IPS-20b (cell line): ENCODE results near the gene ATP11C.

Experiments
- H3K27ac ChIP-seq: one replicate; pipeline ENCODE4 v1.5.1; 2013; ENCODE audit warnings: low read length
- H3K27me3 ChIP-seq: 2 replicates; pipeline ENCODE4 v1.6.1; 2013; ENCODE audit warnings: mild to moderate bottlenecking, low read length, inconsistent platforms; ENCODE audit not compliant: insufficient read depth
- H3K36me3 ChIP-seq: 2 replicates; pipeline ENCODE4 v1.6.1; 2013; ENCODE audit warnings: low read depth, mild to moderate bottlenecking, inconsistent platforms, low read length, moderate library complexity; ENCODE audit not compliant: insufficient read depth
- H3K4me1 ChIP-seq: 2 replicates; pipeline ENCODE4 v1.6.1; 2013; ENCODE audit warnings: mild to moderate bottlenecking, control low read depth, inconsistent platforms, low read length, moderate library complexity; ENCODE audit not compliant: insufficient read depth
- H3K4me3 ChIP-seq: 2 replicates; pipeline ENCODE4 v1.5.1; 2013; ENCODE audit warnings: mild to moderate bottlenecking, low read length, inconsistent platforms
- H3K9ac ChIP-seq: 2 replicates; pipeline ENCODE4 v1.6.1; 2013; ENCODE audit warnings: low read depth, mild to moderate bottlenecking, inconsistent platforms, low read length, moderate library complexity
- H3K9me3 ChIP-seq: 2 replicates; pipeline ENCODE4 v1.6.1; 2013; ENCODE audit warnings: mild to moderate bottlenecking, low read depth, low read length, inconsistent platforms; ENCODE audit not compliant: insufficient read depth

ATP11C gene

GRCh38 chrX:139758250-139758649 is 174.6 kb downstream of the ATP11C start:
- peaks cover 8% of the 10 kb centered on the region; the same call in 1 of the 2 replicates for H3K36me3 ChIP-seq
- no peak overlapping the region for H3K9ac ChIP-seq
- no peaks in the 10 kb centered on the region for H3K9me3 ChIP-seq
- H3K4me3 ChIP-seq: no peak overlapping the region
- H3K27me3 ChIP-seq: no peaks in the 10 kb centered on the region
- no peaks in the 10 kb centered on the region; the same call in 1 of the 2 replicates for H3K4me1 ChIP-seq
- H3K27ac ChIP-seq: no peak overlapping the region

- no peaks in the 10 kb centered on the region for H3K4me1 ChIP-seq
- no peaks in the 10 kb centered on the region for H3K27me3 ChIP-seq
- no peak overlapping the region for H3K4me3 ChIP-seq
- no peaks in the 10 kb centered on the region for H3K9me3 ChIP-seq
- peaks cover 10% of the 10 kb centered on the region; the same call in 1 of the 2 replicates for H3K36me3 ChIP-seq
- H3K27ac ChIP-seq: no peak overlapping the region
- no peak overlapping the region for H3K9ac ChIP-seq
These were observed 181.8 kb downstream of the ATP11C start for GRCh38 chrX:139751053-139751452.

GRCh38 chrX:139750390-139750789 is 182.5 kb downstream of the ATP11C start:
- Histone ChIP-seq H3K36me3 (peaks cover 10% of the 10 kb centered on the region; the same call in 1 of the 2 replicates), H3K27me3 (no peaks in the 10 kb centered on the region)

GRCh38 chrX:139739138-139739537 is 193.7 kb downstream of the ATP11C start:
- Histone ChIP-seq H3K36me3 (peaks cover 7% of the 10 kb centered on the region; the same call in 1 of the 2 replicates), H3K4me3 (no peak overlapping the region), H3K27ac (no peak overlapping the region), H3K27me3 (no peaks in the 10 kb centered on the region), H3K9me3 (no peaks in the 10 kb centered on the region), H3K9ac (no peak overlapping the region), H3K4me1 (no peaks in the 10 kb centered on the region)

More at GRCh38 chrX:139750390-139750789, 182.5 kb downstream of the ATP11C start:
- Histone ChIP-seq H3K9ac (no peak overlapping the region), H3K4me3 (no peak overlapping the region), H3K9me3 (no peaks in the 10 kb centered on the region), H3K4me1 (no peaks in the 10 kb centered on the region), H3K27ac (no peak overlapping the region)

GRCh38 chrX:139738581-139738980 is 194.3 kb downstream of the ATP11C start:
- no peak overlapping the region for H3K27ac ChIP-seq
- H3K4me1 ChIP-seq: no peaks in the 10 kb centered on the region
- no peak overlapping the region for H3K4me3 ChIP-seq
- no peaks in the 10 kb centered on the region for H3K27me3 ChIP-seq
- peaks cover 7% of the 10 kb centered on the region; the same call in 1 of the 2 replicates for H3K36me3 ChIP-seq
- no peak overlapping the region for H3K9ac ChIP-seq
- no peaks in the 10 kb centered on the region for H3K9me3 ChIP-seq

- Histone ChIP-seq H3K27me3 (no peaks in the 10 kb centered on the region), H3K36me3 (peaks cover 11% of the 10 kb centered on the region; the same call in 1 of the 2 replicates), H3K4me3 (no peak overlapping the region), H3K9me3 (no peaks in the 10 kb centered on the region), H3K27ac (no peak overlapping the region), H3K9ac (no peak overlapping the region), H3K4me1 (no peaks in the 10 kb centered on the region)
These were observed 196.7 kb downstream of the ATP11C start for GRCh38 chrX:139736151-139736550.

GRCh38 chrX:139734996-139735395 is 197.9 kb downstream of the ATP11C start:
- H3K36me3 ChIP-seq: peaks cover 11% of the 10 kb centered on the region; the same call in 1 of the 2 replicates
- H3K27me3 ChIP-seq: no peaks in the 10 kb centered on the region

GRCh38 chrX:139725720-139726119 is 207.1 kb downstream of the ATP11C start:
- Histone ChIP-seq H3K4me3 (no peak overlapping the region), H3K9me3 (no peaks in the 10 kb centered on the region)

More at GRCh38 chrX:139734996-139735395, 197.9 kb downstream of the ATP11C start:
- Histone ChIP-seq H3K9me3 (no peaks in the 10 kb centered on the region), H3K4me1 (no peaks in the 10 kb centered on the region), H3K27ac (no peak overlapping the region), H3K4me3 (no peak overlapping the region), H3K9ac (no peak overlapping the region)

GRCh38 chrX:139724626-139725025 is 208.2 kb downstream of the ATP11C start:
- no peak overlapping the region for H3K4me3 ChIP-seq
- H3K9ac ChIP-seq: no peak overlapping the region
- peaks cover 3% of the 10 kb centered on the region; the same call in 1 of the 2 replicates for H3K4me1 ChIP-seq
- no peaks in the 10 kb centered on the region for H3K9me3 ChIP-seq
- peaks cover 10% of the 10 kb centered on the region; the same call in 1 of the 2 replicates for H3K36me3 ChIP-seq
- H3K27ac ChIP-seq: no peak overlapping the region
- no peaks in the 10 kb centered on the region for H3K27me3 ChIP-seq

More at GRCh38 chrX:139725720-139726119, 207.1 kb downstream of the ATP11C start:
- Histone ChIP-seq H3K9ac (no peak overlapping the region), H3K27ac (no peak overlapping the region), H3K27me3 (no peaks in the 10 kb centered on the region), H3K36me3 (peaks cover 10% of the 10 kb centered on the region; the same call in 1 of the 2 replicates), H3K4me1 (no peaks in the 10 kb centered on the region)

GRCh38 chrX:139720979-139721378 is 211.9 kb downstream of the ATP11C start:
- Histone ChIP-seq H3K36me3 (no peaks in the 10 kb centered on the region), H3K4me3 (no peak overlapping the region), H3K9ac (no peak overlapping the region), H3K27me3 (no peaks in the 10 kb centered on the region), H3K9me3 (no peaks in the 10 kb centered on the region), H3K4me1 (peaks cover 3% of the 10 kb centered on the region; the same call in 1 of the 2 replicates), H3K27ac (no peak overlapping the region)

- no peak overlapping the region for H3K4me3 ChIP-seq
- H3K4me1 ChIP-seq: peaks cover 3% of the 10 kb centered on the region; the same call in 1 of the 2 replicates
- H3K9me3 ChIP-seq: no peaks in the 10 kb centered on the region
- peak overlapping the region; percentile 37; the same call in 1 of the 2 replicates for H3K9ac ChIP-seq
- H3K27me3 ChIP-seq: no peaks in the 10 kb centered on the region
- no peaks in the 10 kb centered on the region for H3K36me3 ChIP-seq
- no peak overlapping the region for H3K27ac ChIP-seq
These were observed 212.7 kb downstream of the ATP11C start for GRCh38 chrX:139720136-139720535.

- no peaks in the 10 kb centered on the region for H3K27me3 ChIP-seq
- H3K9me3 ChIP-seq: no peaks in the 10 kb centered on the region
- H3K4me3 ChIP-seq: no peak within 1 kb of the TSS
These were observed 224.8 kb downstream of the ATP11C start, which contains the start of gene MCF2 for GRCh38 chrX:139708067-139708466. MCF2 (minus strand) TSS chrX:139708167; CDS start chrX:139651744, 56,423 bp downstream.

More at GRCh38 chrX:139708067-139708466, 224.8 kb downstream of the ATP11C start, which contains the start of gene MCF2:
- H3K9ac ChIP-seq: no peak within 1 kb of the TSS
- no peaks in the 10 kb centered on the region for H3K36me3 ChIP-seq
- no peaks in the 10 kb centered on the region for H3K4me1 ChIP-seq
- no peak within 1 kb of the TSS for H3K27ac ChIP-seq
